ENCODE results near the gene DDAH1. TPM values are rescaled to one million over a fixed set of nuclear protein-coding genes. Genes with fewer than 3 reads are reported as not detected.

Gene DDAH1
- polyA plus RNA-seq, 1 donor from 2014 or later, result 42.7 TPM

DNA sequence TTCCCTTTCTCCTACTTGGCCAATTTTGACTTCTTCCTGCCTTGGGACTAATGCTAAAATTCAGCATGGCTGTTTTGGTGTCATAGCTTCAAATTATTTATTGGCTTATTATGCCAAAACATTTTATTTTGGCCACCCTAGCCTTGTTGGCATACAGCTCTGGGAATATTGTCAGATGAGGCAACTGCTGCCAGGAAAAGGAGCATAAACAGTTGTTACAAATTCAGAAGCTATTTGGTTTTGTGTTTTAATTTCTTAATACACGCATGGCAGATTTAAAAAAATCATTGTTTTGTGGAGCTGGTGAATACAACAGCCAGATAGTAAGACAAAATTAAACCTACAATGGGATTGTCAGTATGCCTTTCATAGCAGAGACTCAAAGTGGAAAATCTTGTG, 121.7 kb downstream of the DDAH1 start:
- Histone ChIP-seq H4K20me1 (ENCODE audit: insufficient read depth) (no peaks in the 10 kb centered on the region), H3K36me3 (ENCODE audit: insufficient read depth, low read length) (no peaks in the 10 kb centered on the region), H3K4me2 (ENCODE audit: low read length) (no peak overlapping the region), H3K27ac (ENCODE audit: low read length) (no peak overlapping the region), H3K9me2 (ENCODE audit: insufficient read depth, low read length) (no peaks in the 10 kb centered on the region), H3K79me2 (replicated peaks; ENCODE audit: insufficient read depth, low read length) (no peaks in the 10 kb centered on the region), H3K4me3 (ENCODE audit: low read length) (no peak overlapping the region), H3K27me3 (ENCODE audit: insufficient read depth, low read depth, low read length) (no peaks in the 10 kb centered on the region), H3F3A (ENCODE audit: insufficient read depth, low read length, poor library complexity, severe bottlenecking) (no peaks in the 10 kb centered on the region), H3K9ac (ENCODE audit: low read length) (no peak overlapping the region), H2AFZ (ENCODE audit: low read depth, low read length) (no peak overlapping the region), H3K9me3 (ENCODE audit: low read length) (no peaks in the 10 kb centered on the region)
- no peak for TF ChIP-seq CTCF (IDR thresholded peaks at IDR 0.05; ENCODE audit: poor library complexity, severe bottlenecking)
- TF ChIP-seq MXI1 (conservative IDR thresholded peaks at IDR 0.05; ENCODE audit: poor library complexity, severe bottlenecking), result no peak
- no peak for TF ChIP-seq REST (IDR thresholded peaks at IDR 0.05; ENCODE audit: borderline replicate concordance)
- no peak for TF ChIP-seq RAD21 (conservative IDR thresholded peaks at IDR 0.05)
- no peak for TF ChIP-seq POLR2AphosphoS5 (IDR thresholded peaks at IDR 0.05)
- no peak for TF ChIP-seq EZH2 (IDR thresholded peaks at IDR 0.05; ENCODE audit: borderline replicate concordance, insufficient read depth, low read length, poor library complexity, severe bottlenecking)
- TF ChIP-seq EP300 (conservative IDR thresholded peaks at IDR 0.05; ENCODE audit: poor library complexity, severe bottlenecking), result no peak
- TF ChIP-seq TAF1 (IDR thresholded peaks at IDR 0.05; ENCODE audit: low read depth), result no peak
- TF ChIP-seq SMC3 (conservative IDR thresholded peaks at IDR 0.05; ENCODE audit: poor library complexity), result no peak

DNA sequence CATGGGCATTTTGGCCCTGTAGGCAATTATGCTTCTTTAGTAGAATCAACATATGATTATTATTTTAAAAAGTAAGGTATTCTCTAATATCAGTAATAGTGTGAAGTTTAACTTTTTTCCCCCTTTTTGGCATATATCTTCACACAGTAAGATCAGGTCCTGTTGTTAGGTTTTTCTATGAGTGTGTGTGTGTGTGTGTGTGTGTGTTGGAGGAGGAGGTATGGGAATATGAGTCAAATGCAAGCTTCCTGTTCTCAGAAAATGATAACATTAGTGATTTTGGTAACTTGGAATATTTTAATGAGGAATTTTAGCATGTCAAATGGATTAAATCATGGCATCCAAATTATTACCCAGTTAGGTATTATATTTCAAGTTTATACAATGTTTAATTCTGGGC, 122.8 kb downstream of the DDAH1 start:
- Histone ChIP-seq H3K9me2 (ENCODE audit: insufficient read depth, low read length) (no peaks in the 10 kb centered on the region), H3K27me3 (ENCODE audit: insufficient read depth, low read depth, low read length) (no peaks in the 10 kb centered on the region), H3K79me2 (replicated peaks; ENCODE audit: insufficient read depth, low read length) (no peaks in the 10 kb centered on the region), H3K9me3 (ENCODE audit: low read length) (no peaks in the 10 kb centered on the region), H3F3A (ENCODE audit: insufficient read depth, low read length, poor library complexity, severe bottlenecking) (no peaks in the 10 kb centered on the region), H4K20me1 (ENCODE audit: insufficient read depth) (no peaks in the 10 kb centered on the region), H3K36me3 (ENCODE audit: insufficient read depth, low read length) (no peaks in the 10 kb centered on the region), H3K4me2 (ENCODE audit: low read length) (no peak overlapping the region), H3K27ac (ENCODE audit: low read length) (no peak overlapping the region), H3K4me3 (ENCODE audit: low read length) (no peak overlapping the region), H3K9ac (ENCODE audit: low read length) (no peak overlapping the region), H2AFZ (ENCODE audit: low read depth, low read length) (no peak overlapping the region)
- no peak for TF ChIP-seq EZH2 (IDR thresholded peaks at IDR 0.05; ENCODE audit: borderline replicate concordance, insufficient read depth, low read length, poor library complexity, severe bottlenecking)
- TF ChIP-seq RAD21 (conservative IDR thresholded peaks at IDR 0.05), result no peak
- TF ChIP-seq EP300 (conservative IDR thresholded peaks at IDR 0.05; ENCODE audit: poor library complexity, severe bottlenecking), result no peak
- TF ChIP-seq MXI1 (conservative IDR thresholded peaks at IDR 0.05; ENCODE audit: poor library complexity, severe bottlenecking), result no peak
- no peak for TF ChIP-seq SMC3 (conservative IDR thresholded peaks at IDR 0.05; ENCODE audit: poor library complexity)
- no peak for TF ChIP-seq POLR2AphosphoS5 (IDR thresholded peaks at IDR 0.05)
- no peak for TF ChIP-seq TAF1 (IDR thresholded peaks at IDR 0.05; ENCODE audit: low read depth)
- TF ChIP-seq REST (IDR thresholded peaks at IDR 0.05; ENCODE audit: borderline replicate concordance), result no peak
- TF ChIP-seq CTCF (IDR thresholded peaks at IDR 0.05; ENCODE audit: poor library complexity, severe bottlenecking), result no peak

Data from neural cell (in vitro differentiated cells).